H9 (cell line): ENCODE data around the gene EFCAB10. TPM values are rescaled to one million over a fixed set of nuclear protein-coding genes. Genes with fewer than 3 reads are reported as not detected.

Experiments used
- DNase-seq: peaks from one replicate; pipeline ENCODE4 v3.0.0-alpha.2; 2017
- H2AFZ ChIP-seq: one replicate; pipeline ENCODE4 v1.6.1; 2013; ENCODE audit warnings: mild to moderate bottlenecking, low read length, control low read depth, moderate library complexity
- H2AK5ac ChIP-seq: 2 replicates; pipeline ENCODE4 v1.6.1; 2013; ENCODE audit warnings: low read length, control low read depth, mixed read lengths; ENCODE audit not compliant: insufficient read length
- H2BK120ac ChIP-seq: one replicate; pipeline ENCODE4 v1.6.1; 2013; ENCODE audit warnings: low read depth, mild to moderate bottlenecking, low read length, control low read depth, inconsistent platforms; ENCODE audit not compliant: poor library complexity, severe bottlenecking
- H2BK12ac ChIP-seq: 2 replicates; pipeline ENCODE4 v1.6.1; 2013; ENCODE audit warnings: low read length, control low read depth, mixed read lengths, low read depth; ENCODE audit not compliant: insufficient read length
- H2BK15ac ChIP-seq: 2 replicates; pipeline ENCODE4 v1.6.1; 2013; ENCODE audit warnings: low read depth, low read length, control low read depth
- H2BK20ac ChIP-seq: one replicate; pipeline ENCODE4 v1.6.1; 2013; ENCODE audit warnings: low read depth, mild to moderate bottlenecking, low read length, control low read depth, inconsistent platforms; ENCODE audit not compliant: poor library complexity, severe bottlenecking
- H2BK5ac ChIP-seq: 2 replicates; pipeline ENCODE4 v1.6.1; 2013; ENCODE audit warnings: low read length, control low read depth, mixed read lengths; ENCODE audit not compliant: insufficient read length
- H3K14ac ChIP-seq: 2 replicates; pipeline ENCODE4 v1.6.1; 2013; ENCODE audit warnings: low read length, control low read depth; ENCODE audit not compliant: insufficient read depth
- H3K18ac ChIP-seq: 2 replicates; pipeline ENCODE4 v1.6.1; 2013; ENCODE audit warnings: low read depth, mild to moderate bottlenecking, mixed read lengths, low read length, control low read depth; ENCODE audit not compliant: insufficient read length
- H3K23ac ChIP-seq: 2 replicates; pipeline ENCODE4 v1.6.1; 2013; ENCODE audit warnings: low read length, control low read depth, mixed read lengths, low read depth; ENCODE audit not compliant: insufficient read length
- H3K23me2 ChIP-seq: 2 replicates; pipeline ENCODE4 v1.6.1; 2013; ENCODE audit warnings: low read depth, mild to moderate bottlenecking, mixed read lengths, low read length, control low read depth; ENCODE audit not compliant: insufficient read length, poor library complexity, severe bottlenecking
- H3K27ac ChIP-seq: 2 replicates; pipeline ENCODE4 v1.5.1; 2013; ENCODE audit warnings: low read length, control low read depth, mixed read lengths, low read depth; ENCODE audit not compliant: insufficient read length
- H3K27me3 ChIP-seq: 2 replicates; pipeline ENCODE4 v1.6.1; 2013; ENCODE audit warnings: low read length, control low read depth, inconsistent platforms; ENCODE audit not compliant: insufficient read depth
- H3K4ac ChIP-seq: 2 replicates; pipeline ENCODE4 v1.6.1; 2013; ENCODE audit warnings: low read depth, mild to moderate bottlenecking, control low read depth, inconsistent platforms, low read length, moderate library complexity
- H3K4me1 ChIP-seq: 2 replicates; pipeline ENCODE4 v1.6.1; 2013; ENCODE audit warnings: low read length, control low read depth, inconsistent platforms; ENCODE audit not compliant: insufficient read depth
- H3K4me2 ChIP-seq: 2 replicates; pipeline ENCODE4 v1.6.1; 2013; ENCODE audit warnings: low read length, control low read depth, mixed read lengths; ENCODE audit not compliant: insufficient read length, insufficient read depth
- H3K56ac ChIP-seq: 2 replicates; pipeline ENCODE4 v1.6.1; 2013; ENCODE audit warnings: low read depth, mild to moderate bottlenecking, mixed read lengths, low read length, control low read depth; ENCODE audit not compliant: insufficient read length
- H3K79me1 ChIP-seq: 2 replicates; pipeline ENCODE4 v1.6.1; 2013; ENCODE audit warnings: low read depth, mild to moderate bottlenecking, moderate library complexity, low read length, control low read depth, inconsistent platforms; ENCODE audit not compliant: insufficient read depth, poor library complexity, severe bottlenecking
- H3K79me2 ChIP-seq: 2 replicates; pipeline ENCODE4 v1.6.1; 2013; ENCODE audit warnings: low read length, control low read depth, inconsistent platforms; ENCODE audit not compliant: insufficient read depth
- H3K9ac ChIP-seq: 2 replicates; pipeline ENCODE4 v1.6.1; 2013; ENCODE audit warnings: low read length, control low read depth, mixed read lengths; ENCODE audit not compliant: insufficient read length; ENCODE audit errors: extremely low read depth
- H3K9me3 ChIP-seq: one replicate; pipeline ENCODE4 v1.6.1; 2013; ENCODE audit warnings: low read depth, low read length, inconsistent platforms; ENCODE audit not compliant: control insufficient read depth
- H3T11ph ChIP-seq: one replicate; pipeline ENCODE4 v1.6.1; 2013; ENCODE audit warnings: mild to moderate bottlenecking, low read length, control low read depth, inconsistent platforms
- H4K20me1 ChIP-seq: one replicate; pipeline ENCODE4 v1.6.1; 2013; ENCODE audit not compliant: control insufficient read depth, insufficient read length, insufficient read depth
- H4K5ac ChIP-seq: 2 replicates; pipeline ENCODE4 v1.6.1; 2013; ENCODE audit warnings: low read depth, mild to moderate bottlenecking, mixed read lengths, low read length, control low read depth; ENCODE audit not compliant: insufficient read length
- H4K8ac ChIP-seq: replicated peaks from 2 replicates; pipeline ENCODE4 v1.6.1; 2013; ENCODE audit warnings: low read length, control low read depth, mixed read lengths, low read depth; ENCODE audit not compliant: insufficient read length
- H4K91ac ChIP-seq: 2 replicates; pipeline ENCODE4 v1.6.1; 2013; ENCODE audit warnings: low read depth, mild to moderate bottlenecking, moderate library complexity, mixed read lengths, low read length, control low read depth; ENCODE audit not compliant: insufficient read length
- H3K27ac Mint-ChIP-seq, 3 experiments: 2 replicates in 2 of 3; 3 replicates in 1 of 3; pipeline ENCODE4 v1.8.0; 2020 to 2021; ENCODE audit warnings: mixed read lengths in 3 of 3, mild to moderate bottlenecking in 1 of 3, moderate library complexity in 1 of 3
- H3K27me3 Mint-ChIP-seq: 2 replicates; pipeline ENCODE4 v1.8.0; 2021; ENCODE audit warnings: low read depth, mild to moderate bottlenecking, moderate library complexity, mixed read lengths
- H3K36me3 Mint-ChIP-seq, 3 experiments: 2 replicates in 2 of 3; 3 replicates in 1 of 3; pipeline ENCODE4 v1.8.0; 2020 to 2021; ENCODE audit warnings: low read depth in 3 of 3, mixed read lengths in 3 of 3; ENCODE audit not compliant: insufficient read depth in 1 of 3
- H3K4me1 Mint-ChIP-seq, 2 experiments: 2 replicates each; pipeline ENCODE4 v1.8.0; 2020; ENCODE audit warnings: mixed read lengths in 2 of 2
- H3K4me3 Mint-ChIP-seq, 2 experiments: 2 replicates in 1 of 2; 3 replicates in 1 of 2; pipeline ENCODE4 v1.8.0; 2020 to 2021; ENCODE audit warnings: mild to moderate bottlenecking in 2 of 2, mixed read lengths in 2 of 2, moderate library complexity in 1 of 2
- H3K9me3 Mint-ChIP-seq, 2 experiments: 2 replicates in 1 of 2; 3 replicates in 1 of 2; pipeline ENCODE4 v1.8.0; 2020; ENCODE audit warnings: mild to moderate bottlenecking in 2 of 2, mixed read lengths in 2 of 2, moderate library complexity in 1 of 2
- CTCF ChIP-seq: fragments of 200-600 bp; sonication (generic); conservative IDR thresholded peaks from 3 replicates; pipeline ENCODE4 v1.8.0; 2021; ENCODE audit warnings: antibody characterized with exemption, mild to moderate bottlenecking
- whole genome bisulfite sequencing: extraction: QIAGEN DNeasy Blood & Tissue Kit; methylation state at CpG from one replicate; pipeline ENCODE4 v1.1.7; 2013; ENCODE audit warnings: missing lambda C conversion rate, low lambda C conversion rate, mixed read lengths; ENCODE audit not compliant: insufficient read length; ENCODE audit errors: extremely low coverage; 5-methylcytosine and 5-hydroxymethylcytosine counted together
- total RNA-seq: library from RNA; stranded (reverse); gene quantifications from 2 replicates; pipeline ENCODE4 v1.2.1, GENCODE V29; 2021

EFCAB10 gene
- total RNA-seq, 1 experiment from 2014 or later = 1.5 TPM

GRCh38 chr7:105585850-105586500 is 4.7 kb upstream of the EFCAB10 start:
- Histone ChIP-seq H3K79me2 (no peaks in the 10 kb centered on the region), H4K20me1 (no peaks in the 10 kb centered on the region), H3K4me1 (no peaks in the 10 kb centered on the region), H3K14ac (no peak overlapping the region), H3K9me3 (no peaks in the 10 kb centered on the region), H3K27ac (no peak overlapping the region), H4K8ac (no peak overlapping the region), H3K4ac (no peak overlapping the region), H4K5ac (no peak overlapping the region), H2BK120ac (no peak overlapping the region), H3T11ph (no peak overlapping the region), H3K79me1 (no peaks in the 10 kb centered on the region), H2AFZ (no peak overlapping the region), H3K9ac (no peak overlapping the region), H4K91ac (no peak overlapping the region), H3K27me3 (no peaks in the 10 kb centered on the region), H3K23me2 (no peaks in the 10 kb centered on the region), H2BK12ac (no peak overlapping the region), H3K23ac (no peak overlapping the region), H3K4me2 (no peak overlapping the region), H3K18ac (no peak overlapping the region), H2BK5ac (no peak overlapping the region), H3K56ac (no peak overlapping the region), H2AK5ac (no peak overlapping the region), H2BK20ac (no peak overlapping the region), H2BK15ac (no peak overlapping the region)
- Mint-ChIP-seq H3K36me3 (peaks cover 4 to 11% (median 9%) of the 10 kb centered on the region in 3 experiments), H3K27me3 (no peaks in the 10 kb centered on the region; the same call in 1 of the 2 replicates), H3K9me3 (peaks cover 9 to 13% of the 10 kb centered on the region in 2 experiments), H3K27ac (peak overlapping the region in 1 of 3 experiments; percentile 12; a peak in 2 of 7 replicates), H3K4me3 (no peak overlapping the region; a peak in 1 of 5 replicates), H3K4me1 (peaks cover 10 to 11% of the 10 kb centered on the region in 2 experiments)
- no peak for DNase-seq
- no peak for TF ChIP-seq CTCF
- WGBS = no CpG with 5 or more reads among the region's 2 CpGs
